Spleen (tissue), 11 donors: ENCODE measurements around the gene SORBS1. TPM values are rescaled to one million over a fixed set of nuclear protein-coding genes. Genes with fewer than 3 reads are reported as not detected.

ENCODE experiments used
- DNase-seq: peaks from one replicate; pipeline ENCODE4 v3.0.0-alpha.2; 2020
- H3K27ac ChIP-seq, 8 donors: fragments of 200-600 bp; sonication (generic) in 7 of 8; 1 replicate in 4 of 8; 2 replicates in 4 of 8; pipeline versions ENCODE4 v1.5.0 to v1.8.0; 2016 to 2021; ENCODE audit warnings: inconsistent platforms in 4 of 8, mild to moderate bottlenecking in 4 of 8, moderate library complexity in 1 of 8
- H3K27me3 ChIP-seq, 7 donors: fragments of 200-600 bp; sonication (generic) in 6 of 7; replicated peaks in 1 of 7; 1 replicate in 4 of 7; 2 replicates in 3 of 7; pipeline versions ENCODE4 v1.5.0 to v1.8.0; 2016 to 2021; ENCODE audit warnings: inconsistent platforms in 3 of 7, mild to moderate bottlenecking in 1 of 7
- H3K36me3 ChIP-seq, 6 donors: fragments of 200-600 bp; sonication (generic) in 5 of 6; 1 replicate in 4 of 6; 2 replicates in 2 of 6; pipeline versions ENCODE4 v1.5.0 to v1.8.0; 2016 to 2021; ENCODE audit warnings: inconsistent platforms in 2 of 6
- H3K4me1 ChIP-seq, 6 donors: fragments of 200-600 bp; sonication (generic) in 5 of 6; 1 replicate in 3 of 6; 2 replicates in 3 of 6; pipeline versions ENCODE4 v1.5.0 to v1.8.0; 2016 to 2021; ENCODE audit warnings: inconsistent platforms in 3 of 6
- H3K4me3 ChIP-seq, 8 donors: fragments of 200-600 bp; sonication (generic) in 7 of 8; 1 replicate in 4 of 8; 2 replicates in 4 of 8; pipeline versions ENCODE4 v1.5.0 to v1.8.0; 2016 to 2021; ENCODE audit warnings: inconsistent platforms in 4 of 8, mild to moderate bottlenecking in 4 of 8, moderate library complexity in 2 of 8
- H3K9me3 ChIP-seq, 8 donors: fragments of 200-600 bp; sonication (generic) in 7 of 8; 1 replicate in 4 of 8; 2 replicates in 4 of 8; pipeline versions ENCODE4 v1.5.0 to v1.8.0; 2016 to 2021; ENCODE audit warnings: inconsistent platforms in 4 of 8
- POLR2A ChIP-seq, 3 donors: fragments of 450-650 bp; IDR thresholded peaks; one replicate each; pipeline ENCODE4 v1.5.1; 2017; ENCODE audit warnings: antibody characterized with exemption in 3 of 3, mild to moderate bottlenecking in 1 of 3
- POLR2AphosphoS5 ChIP-seq, 3 donors: sonication (generic); formaldehyde crosslinking; IDR thresholded peaks; one replicate each; pipeline ENCODE4 v1.5.1; 2017; ENCODE audit warnings: antibody characterized with exemption in 3 of 3
- WGBS, 5 donors: extraction: QIAGEN DNeasy Blood & Tissue Kit in 3 of 5; methylation state at CpG; one replicate each; pipeline versions ENCODE4 v1.1.5 to v1.1.7; 2013 to 2018; 5-methylcytosine and 5-hydroxymethylcytosine counted together
- intact Hi-C: fragments of 100-400 bp; cut with DNase I; formaldehyde crosslinking; loops from one replicate; pipeline ENCODE4 v1.15.0; 2023; ENCODE audit warnings: low total_unique reads
- polyA plus RNA-seq, 3 donors: library from polyadenylated mRNA; stranded (reverse); fragments of 200-250 nt; gene quantifications; one replicate each; pipeline ENCODE4 v1.2.1, GENCODE V29; 2013
- total RNA-seq, 7 donors: library from RNA; depleted of rRNA in 3 of 7; stranded (reverse); fragments of >200 nt in 3 of 7; fragmentation: NEBNext Ultra II Directional in 4 of 7; extraction: Animal tissue kit (Norgen Biotek cat#: 25700) in 4 of 7; gene quantifications; one replicate each; pipeline versions ENCODE4 v1.1.0 to v1.2.1, GENCODE V29; 2016 to 2021
- TF ChIP-seq, protein P1 (sequence below), 11 experiments: fragments of 200-600 bp in 7 of 11; fragments of 450-650 bp in 4 of 11; sonication (generic) in 4 of 11; IDR thresholded peaks in 8 of 11; conservative IDR thresholded peaks in 3 of 11; 1 replicate in 7 of 11; 2 replicates in 4 of 11; pipeline versions ENCODE4 v1.4.0 to v1.8.0; 2016 to 2021; ENCODE audit warnings: antibody characterized with exemption in 11 of 11, inconsistent platforms in 4 of 11, mild to moderate bottlenecking in 1 of 11
- donor health status: healthy with polysubstance abuse.
- donor health status: DM: no; HTN: no; CAD: no; lungs with moderate emphysema.
- donor health status: DM: no; HTN: no; CAD: no.
- donor health status: Bipolar disorder and iron deficiency.
- donor health status: healthy.
- donor health status: DM: no; HTN: no; CAD: no.
- donor health status: DM: yes; HTN: yes; CAD: no.

SORBS1 gene
- total and polyA plus RNA-seq, 10 donors: 2.8 to 30.8 (median 18.1) TPM

DNA sequence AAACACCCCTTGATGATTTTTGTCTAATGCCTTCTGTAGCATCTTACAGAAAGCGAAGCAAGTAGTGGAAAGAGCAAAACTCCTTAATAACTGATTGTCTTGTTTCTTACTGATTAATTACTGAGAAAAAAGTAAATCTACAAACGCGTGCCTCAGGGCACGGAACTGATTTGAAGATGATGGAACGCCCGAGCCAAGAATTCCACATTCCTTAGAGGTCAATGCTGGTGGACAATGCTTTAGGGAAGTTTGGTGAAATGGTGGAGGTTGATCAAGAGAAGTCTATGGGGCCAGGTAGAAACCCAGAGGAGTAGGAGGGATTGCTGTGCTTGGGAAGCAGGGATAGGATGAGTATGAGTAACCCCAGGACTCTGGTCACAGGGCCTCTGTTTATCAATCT lies 5.0 kb upstream of the SORBS1 start:
- Histone ChIP-seq H3K9me3 (no peaks in the 10 kb centered on the region), H3K4me1 (peaks cover 0 to 10% (median 6%) of the 10 kb centered on the region in 6 donors), H3K4me3 (no peak overlapping the region), H3K27ac (no peak overlapping the region), H3K36me3 (no peaks in the 10 kb centered on the region), H3K27me3 (no peaks in the 10 kb centered on the region)
- 92 to 96% (median 95%) methylated on average over 6 of the region's 6 CpGs for WGBS, 5 donors
- DNase-seq: no peak
- TF ChIP-seq, protein P1, sequence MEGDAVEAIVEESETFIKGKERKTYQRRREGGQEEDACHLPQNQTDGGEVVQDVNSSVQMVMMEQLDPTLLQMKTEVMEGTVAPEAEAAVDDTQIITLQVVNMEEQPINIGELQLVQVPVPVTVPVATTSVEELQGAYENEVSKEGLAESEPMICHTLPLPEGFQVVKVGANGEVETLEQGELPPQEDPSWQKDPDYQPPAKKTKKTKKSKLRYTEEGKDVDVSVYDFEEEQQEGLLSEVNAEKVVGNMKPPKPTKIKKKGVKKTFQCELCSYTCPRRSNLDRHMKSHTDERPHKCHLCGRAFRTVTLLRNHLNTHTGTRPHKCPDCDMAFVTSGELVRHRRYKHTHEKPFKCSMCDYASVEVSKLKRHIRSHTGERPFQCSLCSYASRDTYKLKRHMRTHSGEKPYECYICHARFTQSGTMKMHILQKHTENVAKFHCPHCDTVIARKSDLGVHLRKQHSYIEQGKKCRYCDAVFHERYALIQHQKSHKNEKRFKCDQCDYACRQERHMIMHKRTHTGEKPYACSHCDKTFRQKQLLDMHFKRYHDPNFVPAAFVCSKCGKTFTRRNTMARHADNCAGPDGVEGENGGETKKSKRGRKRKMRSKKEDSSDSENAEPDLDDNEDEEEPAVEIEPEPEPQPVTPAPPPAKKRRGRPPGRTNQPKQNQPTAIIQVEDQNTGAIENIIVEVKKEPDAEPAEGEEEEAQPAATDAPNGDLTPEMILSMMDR (IDR thresholded peaks at IDR 0.05 in 8 of 11, conservative IDR thresholded peaks at IDR 0.05 in 3 of 11): no peak
- TF ChIP-seq POLR2AphosphoS5 (IDR thresholded peaks at IDR 0.05) (no peak), POLR2A (IDR thresholded peaks at IDR 0.05) (no peak)
- intact Hi-C loops: no loop called here

DNA sequence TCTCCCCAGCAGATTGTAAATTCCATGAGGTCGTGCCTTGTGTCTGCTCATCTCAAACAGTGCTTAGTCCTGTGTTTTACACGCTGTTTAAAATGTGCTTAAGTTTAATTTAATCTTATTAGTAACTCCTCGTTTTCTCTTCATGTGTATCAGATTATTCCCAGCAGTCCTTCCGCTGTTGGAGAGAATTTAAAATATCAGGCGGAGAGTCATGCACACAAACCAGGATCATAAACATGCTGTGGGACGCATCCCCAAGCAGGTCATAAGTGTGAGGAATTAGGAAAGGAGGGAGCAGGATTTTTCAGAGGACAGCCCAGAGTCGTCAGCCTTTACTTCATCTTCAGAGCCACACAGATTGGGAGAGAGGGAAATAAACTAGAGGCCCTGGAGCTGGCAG lies 4.2 kb upstream of the SORBS1 start:
- TF ChIP-seq POLR2AphosphoS5 (IDR thresholded peaks at IDR 0.05) (no peak), POLR2A (IDR thresholded peaks at IDR 0.05) (no peak)
- TF ChIP-seq, protein P1 (IDR thresholded peaks at IDR 0.05 in 8 of 11, conservative IDR thresholded peaks at IDR 0.05 in 3 of 11): no peak
- no peak overlapping the region for H3K27ac ChIP-seq
- intact Hi-C loops: no loop called here

DNA sequence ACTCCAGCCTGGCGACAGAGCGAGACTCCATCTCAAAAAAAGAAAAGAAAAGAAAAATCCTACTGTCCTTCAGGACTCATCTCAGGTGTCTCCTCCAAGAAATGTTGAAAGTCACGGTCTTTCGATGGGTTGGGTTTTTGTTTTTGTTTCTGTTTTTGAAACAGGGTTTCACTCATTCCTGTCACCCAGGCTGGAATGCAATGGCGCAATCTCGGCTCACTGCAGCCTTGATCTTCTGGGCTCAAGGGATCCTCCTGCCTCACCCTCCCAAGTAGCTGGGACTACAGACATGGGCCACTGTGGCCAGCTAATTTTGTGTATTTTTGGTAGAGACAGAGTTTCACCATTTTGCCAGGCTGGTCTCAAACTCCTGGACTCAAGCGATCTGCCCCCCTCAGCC lies 3.1 kb upstream of the SORBS1 start:
- DNase-seq: no peak
- no peaks in the 10 kb centered on the region for H3K36me3 ChIP-seq
- TF ChIP-seq, protein P1 (IDR thresholded peaks at IDR 0.05 in 8 of 11, conservative IDR thresholded peaks at IDR 0.05 in 3 of 11): no peak
- TF ChIP-seq POLR2A (IDR thresholded peaks at IDR 0.05): no peak
- no peak for TF ChIP-seq POLR2AphosphoS5 (IDR thresholded peaks at IDR 0.05)
- intact Hi-C loops: no loop called here
- H3K9me3 ChIP-seq: no peaks in the 10 kb centered on the region
- H3K4me1 ChIP-seq: peaks cover 0 to 24% (median 12%) of the 10 kb centered on the region in 6 donors
- 90 to 97% (median 96%) methylated on average over 7 of the region's 7 CpGs for WGBS, 5 donors
- peaks cover 0 to 15% (median 0%) of the 10 kb centered on the region in 7 donors for H3K27me3 ChIP-seq
- H3K27ac ChIP-seq: no peak overlapping the region
- H3K4me3 ChIP-seq: no peak overlapping the region

More for the DNA sequence above, 4.2 kb upstream of the SORBS1 start:
- H3K27me3 ChIP-seq: peaks cover 0 to 5% (median 0%) of the 10 kb centered on the region in 7 donors
- H3K36me3 ChIP-seq: no peaks in the 10 kb centered on the region
- no peaks in the 10 kb centered on the region for H3K9me3 ChIP-seq
- no peak for DNase-seq
- no peak overlapping the region for H3K4me3 ChIP-seq
- 82 to 90% (median 86%) methylated on average over 7 of the region's 7 CpGs for WGBS, 5 donors
- H3K4me1 ChIP-seq: peaks cover 0 to 14% (median 8%) of the 10 kb centered on the region in 6 donors

DNA sequence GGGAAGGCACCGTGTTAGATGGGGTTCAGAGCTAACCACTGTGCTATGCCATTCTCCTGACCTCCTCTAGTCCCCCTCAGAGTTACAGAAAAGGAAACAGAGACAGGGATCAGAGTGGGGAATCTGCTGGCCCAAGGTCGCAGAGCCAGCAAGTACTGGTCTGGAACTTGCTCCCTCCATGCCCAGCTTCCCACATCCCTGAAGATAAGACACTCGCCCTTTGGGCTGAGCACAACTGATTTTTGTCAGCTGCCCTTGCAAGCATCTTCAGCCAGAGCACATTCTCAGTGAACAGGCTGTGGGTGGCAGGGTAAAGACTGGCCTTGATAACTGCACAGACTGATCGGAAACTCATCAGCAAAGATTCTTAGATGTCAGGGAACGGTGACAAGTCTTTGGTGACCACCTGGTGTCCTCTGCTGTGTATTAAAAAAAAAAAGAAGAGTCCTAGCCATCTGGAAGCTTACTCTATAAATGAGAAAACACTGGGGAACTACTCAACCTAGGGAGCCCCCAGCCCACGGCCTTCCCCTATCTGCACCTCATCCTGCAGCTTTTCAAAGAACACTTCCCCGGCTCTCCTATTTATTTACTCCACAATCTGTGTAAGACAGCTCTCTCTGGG lies 1.3 kb upstream of the SORBS1 start:
- Histone ChIP-seq H3K9me3 (no peaks in the 10 kb centered on the region), H3K27me3 (peaks cover 0 to 16% (median 0%) of the 10 kb centered on the region in 7 donors), H3K4me3 (no peak overlapping the region), H3K27ac (no peak overlapping the region), H3K36me3 (no peaks in the 10 kb centered on the region), H3K4me1 (peaks cover 0 to 29% (median 17%) of the 10 kb centered on the region in 6 donors)
- TF ChIP-seq, protein P1 (IDR thresholded peaks at IDR 0.05 in 8 of 11, conservative IDR thresholded peaks at IDR 0.05 in 3 of 11): no peak
- no peak for TF ChIP-seq POLR2AphosphoS5 (IDR thresholded peaks at IDR 0.05)
- TF ChIP-seq POLR2A (IDR thresholded peaks at IDR 0.05): no peak
- 70 to 88% (median 75%) methylated on average over 7 of the region's 7 CpGs for WGBS, 5 donors
- intact Hi-C loops: no loop called here
- DNase-seq: no peak
